ENCODE data around the gene MFN2. TPM values are rescaled to one million over a fixed set of nuclear protein-coding genes. Genes with fewer than 3 reads are reported as not detected.
"Not testable (repeated sequence)": the region's sequence is repeated elsewhere in the genome, so short reads cannot be mapped to it uniquely, and the experiment has no call there.

The MFN2 gene
- polyA plus RNA-seq (2013, experiment 1 of 2) = 49.3 TPM
- 44.0 TPM for polyA plus RNA-seq (2013, experiment 2 of 2)

DNA sequence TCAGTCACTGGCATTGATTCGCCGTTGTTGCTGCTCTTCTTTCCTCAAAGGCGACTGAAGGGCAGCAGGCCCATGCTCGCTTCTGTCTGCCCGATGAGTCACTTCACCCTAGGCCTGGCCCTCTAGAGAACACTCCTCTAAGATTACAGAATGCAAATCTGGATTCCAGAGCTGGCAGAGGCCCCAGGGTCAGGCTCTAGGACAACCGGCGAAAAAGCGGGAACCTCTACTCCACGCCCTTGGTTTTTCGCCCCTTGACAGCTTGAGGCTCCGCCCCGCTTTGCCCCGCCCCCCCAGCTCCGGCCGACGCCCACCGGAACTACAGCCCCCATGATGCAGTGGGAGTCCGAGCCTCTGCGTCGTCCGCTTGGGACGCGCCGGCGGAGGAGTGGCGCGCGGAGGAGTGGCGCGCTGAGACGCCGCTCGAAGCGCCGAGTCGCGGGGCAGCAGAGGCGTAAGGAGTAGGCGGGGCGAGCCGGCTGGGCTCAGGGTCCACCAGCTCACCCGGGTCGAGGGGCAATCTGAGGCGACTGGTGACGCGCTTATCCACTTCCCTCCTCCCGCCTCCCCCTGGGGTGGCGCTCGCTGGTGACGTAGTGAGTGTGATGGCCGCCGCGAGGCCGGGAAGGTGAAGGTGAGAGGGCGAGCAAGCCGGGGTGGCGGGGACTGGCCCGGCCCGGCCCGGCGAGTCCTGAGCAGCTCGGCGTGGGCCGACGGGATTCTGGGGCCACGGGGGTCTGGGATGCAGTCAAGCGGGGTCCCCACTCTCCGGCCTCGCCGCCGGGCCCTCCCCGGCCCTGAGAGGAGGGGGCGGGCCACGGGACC, at the start of gene MFN2:
TSS of gene MFN2 (plus strand) at position 594 of the 825 bp plus-strand sequence. CDS start 8,725 bp downstream, outside the sequence.
- Histone ChIP-seq H3K36me3 (ENCODE audit: control insufficient read depth, insufficient read depth, low read length) (peaks cover 45% of the 10 kb centered on the region), H3K9me3 (ENCODE audit: control insufficient read depth, low read length) (no peaks in the 10 kb centered on the region), H3K27ac (ENCODE audit: low read depth, low read length, severe bottlenecking) (peak within 1 kb of the TSS; percentile 94), H3K4me3 (ENCODE audit: extremely low read depth, insufficient read depth, low read length, poor library complexity, severe bottlenecking) (peak within 1 kb of the TSS; percentile 99), H3K4me1 (ENCODE audit: control insufficient read depth, insufficient read depth, low read length, poor library complexity, severe bottlenecking) (peaks cover 19% of the 10 kb centered on the region)
- 1 to 2% methylated on average over 54 to 57 of the region's 74 CpGs for WGBS, 2 experiments (ENCODE audit: insufficient coverage in 2 of 2)

DNA sequence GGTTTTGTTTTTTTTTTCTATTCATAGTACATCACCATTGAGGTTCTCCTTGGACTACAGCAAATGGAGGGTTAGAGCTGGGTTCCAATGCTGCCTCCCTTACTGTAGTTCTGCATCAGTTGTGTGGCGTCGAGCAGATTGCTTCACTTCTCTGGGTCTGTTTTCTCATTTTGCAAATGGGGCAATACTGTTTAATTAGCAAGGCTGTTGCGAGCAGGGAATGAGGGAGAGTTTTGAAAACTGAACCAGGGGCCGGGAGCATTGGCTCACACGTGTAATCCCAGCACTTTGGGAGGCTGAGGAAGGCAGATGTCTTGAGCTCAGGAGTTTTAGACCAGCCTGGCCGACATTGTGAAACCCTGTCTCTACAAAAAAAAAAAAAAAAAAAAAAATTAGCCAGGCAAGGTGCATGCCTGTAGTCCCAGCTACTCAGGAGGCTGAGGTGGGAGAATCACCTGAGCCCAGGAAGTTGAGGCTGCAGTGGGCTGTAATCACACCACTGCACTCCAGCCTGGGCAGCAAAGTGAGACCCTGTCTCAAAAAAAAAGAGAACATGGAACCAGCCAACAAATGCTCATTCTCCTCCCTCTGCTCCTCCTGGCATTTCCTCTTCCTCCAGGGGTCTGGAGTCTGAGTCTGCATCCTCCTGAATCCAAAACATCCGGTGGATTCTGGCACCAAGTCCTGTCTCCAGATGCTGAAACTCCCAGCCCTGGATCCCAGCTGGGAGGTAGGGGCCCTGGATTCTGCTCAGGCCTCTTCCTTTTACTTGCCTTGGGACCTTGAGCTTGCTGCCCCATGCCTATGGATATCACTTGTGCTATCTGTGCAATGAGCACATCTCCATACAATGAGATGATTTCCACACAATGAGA, 49.4 kb upstream of the MFN2 start:
- Histone ChIP-seq H3K9me3 (ENCODE audit: control insufficient read depth, low read length) (no peaks in the 10 kb centered on the region), H3K4me1 (ENCODE audit: control insufficient read depth, insufficient read depth, low read length, poor library complexity, severe bottlenecking) (peaks cover 20% of the 10 kb centered on the region), H3K4me3 (ENCODE audit: extremely low read depth, insufficient read depth, low read length, poor library complexity, severe bottlenecking) (no peak overlapping the region), H3K36me3 (ENCODE audit: control insufficient read depth, insufficient read depth, low read length) (peaks cover 3% of the 10 kb centered on the region), H3K27ac (ENCODE audit: low read depth, low read length, severe bottlenecking) (peak overlapping the region; percentile 45)
- 78 to 91% methylated on average over 4 to 5 of the region's 7 CpGs for WGBS, 2 experiments (ENCODE audit: insufficient coverage in 2 of 2)

DNA sequence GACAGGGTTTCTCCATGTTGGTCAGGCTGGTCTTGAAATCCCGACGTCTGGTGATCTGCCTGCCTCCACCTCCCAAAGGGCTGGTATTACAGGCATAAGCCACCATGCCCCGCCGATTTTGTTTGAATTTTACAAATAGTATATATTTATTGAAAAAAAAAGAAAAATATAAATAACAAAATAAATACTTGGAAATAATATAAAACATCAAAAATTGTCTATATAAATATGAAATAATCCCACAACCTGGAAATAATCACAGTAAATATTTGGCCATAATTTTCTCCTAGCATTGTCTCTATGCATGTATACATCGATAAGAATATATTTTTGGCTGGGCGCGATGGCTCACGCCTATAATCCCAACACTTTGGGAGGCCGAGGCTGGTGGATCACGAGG, 48.4 kb upstream of the MFN2 start:
- Histone ChIP-seq H3K4me3 (ENCODE audit: extremely low read depth, insufficient read depth, low read length, poor library complexity, severe bottlenecking) (no peak overlapping the region), H3K36me3 (ENCODE audit: control insufficient read depth, insufficient read depth, low read length) (peaks cover 9% of the 10 kb centered on the region), H3K27ac (ENCODE audit: low read depth, low read length, severe bottlenecking) (no peak overlapping the region), H3K9me3 (ENCODE audit: control insufficient read depth, low read length) (no peaks in the 10 kb centered on the region), H3K4me1 (ENCODE audit: control insufficient read depth, insufficient read depth, low read length, poor library complexity, severe bottlenecking) (peaks cover 16% of the 10 kb centered on the region)
- 95 to 100% methylated on average over 5 to 6 of the region's 10 CpGs for WGBS, 2 experiments (ENCODE audit: insufficient coverage in 2 of 2)

DNA sequence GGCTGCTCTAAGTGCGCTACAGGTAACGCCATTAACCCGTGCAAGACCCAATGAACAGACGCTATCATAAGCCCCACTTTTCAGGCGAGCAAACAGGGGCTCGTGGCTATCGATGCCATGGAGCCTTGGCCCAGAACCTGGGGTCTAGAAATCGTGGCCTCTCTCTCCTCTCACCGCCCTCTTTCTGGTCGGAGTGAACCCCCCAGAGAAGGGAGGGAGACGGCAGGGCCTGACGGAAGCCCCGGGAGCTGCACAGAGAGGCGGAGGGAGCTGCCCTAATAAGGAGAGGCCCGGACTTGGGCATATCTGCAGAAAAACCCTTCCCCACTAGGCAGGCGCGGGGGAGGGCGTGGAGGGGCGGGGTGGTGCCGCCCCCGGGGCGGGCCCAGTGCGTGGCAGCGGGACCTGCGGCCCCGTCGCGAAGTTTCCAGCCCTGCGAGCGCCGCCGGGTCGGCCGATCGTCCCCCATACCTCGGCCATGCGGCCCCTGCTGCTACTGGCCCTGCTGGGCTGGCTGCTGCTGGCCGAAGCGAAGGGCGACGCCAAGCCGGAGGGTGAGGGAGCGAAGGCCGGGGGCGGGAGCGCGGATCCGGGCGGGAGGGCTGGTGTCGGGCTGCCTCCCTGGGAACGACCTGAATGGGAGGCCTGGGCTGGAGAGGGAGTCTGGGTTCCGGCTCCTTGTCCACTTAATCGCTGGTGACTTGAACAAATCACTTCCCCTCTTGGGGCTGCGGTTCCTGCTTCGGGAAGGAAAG, 45.8 kb upstream of the MFN2 start, which contains the start of gene PLOD1:
TSS of gene PLOD1 (plus strand) at position 416 of the 755 bp plus-strand sequence. CDS start at position 479, 63 bp downstream.
- peaks cover 23% of the 10 kb centered on the region for H3K36me3 ChIP-seq (ENCODE audit: control insufficient read depth, insufficient read depth, low read length)
- H3K9me3 ChIP-seq (ENCODE audit: control insufficient read depth, low read length) = no peaks in the 10 kb centered on the region
- peaks cover 22% of the 10 kb centered on the region for H3K4me1 ChIP-seq (ENCODE audit: control insufficient read depth, insufficient read depth, low read length, poor library complexity, severe bottlenecking)
- peak within 1 kb of the TSS; percentile 58 for H3K4me3 ChIP-seq (ENCODE audit: extremely low read depth, insufficient read depth, low read length, poor library complexity, severe bottlenecking)
- 4 to 7% methylated on average over 20 to 37 of the region's 55 CpGs for WGBS, 2 experiments (ENCODE audit: insufficient coverage in 2 of 2)
- peak within 1 kb of the TSS; percentile 91 for H3K27ac ChIP-seq (ENCODE audit: low read depth, low read length, severe bottlenecking)

DNA sequence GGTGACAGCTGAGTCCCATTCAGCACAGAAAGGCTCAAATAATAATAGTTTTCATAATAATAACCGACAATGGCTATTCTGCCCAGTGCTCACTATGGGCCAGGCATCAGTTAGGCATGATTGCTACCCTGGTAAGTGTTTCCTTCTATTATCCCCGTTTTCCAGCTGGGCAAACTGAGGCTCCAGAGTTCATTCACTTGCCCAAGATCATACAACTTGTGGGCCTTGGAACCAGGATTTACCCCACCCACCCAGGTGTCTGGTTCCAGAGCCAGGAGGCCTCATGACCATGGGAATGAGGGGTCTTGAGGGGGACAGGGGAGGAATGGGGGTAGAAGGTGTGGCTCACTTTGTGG, 45.2 kb upstream of the MFN2 start:
- H3K27ac ChIP-seq (ENCODE audit: low read depth, low read length, severe bottlenecking) = peak overlapping the region; percentile 91
- 32 to 34% methylated on average over 2 of the region's 2 CpGs for WGBS, 2 experiments (ENCODE audit: insufficient coverage in 2 of 2)
- peak overlapping the region; percentile 58 for H3K4me3 ChIP-seq (ENCODE audit: extremely low read depth, insufficient read depth, low read length, poor library complexity, severe bottlenecking)
- peaks cover 23% of the 10 kb centered on the region for H3K36me3 ChIP-seq (ENCODE audit: control insufficient read depth, insufficient read depth, low read length)
- H3K4me1 ChIP-seq (ENCODE audit: control insufficient read depth, insufficient read depth, low read length, poor library complexity, severe bottlenecking) = peaks cover 22% of the 10 kb centered on the region
- H3K9me3 ChIP-seq (ENCODE audit: control insufficient read depth, low read length) = no peaks in the 10 kb centered on the region

DNA sequence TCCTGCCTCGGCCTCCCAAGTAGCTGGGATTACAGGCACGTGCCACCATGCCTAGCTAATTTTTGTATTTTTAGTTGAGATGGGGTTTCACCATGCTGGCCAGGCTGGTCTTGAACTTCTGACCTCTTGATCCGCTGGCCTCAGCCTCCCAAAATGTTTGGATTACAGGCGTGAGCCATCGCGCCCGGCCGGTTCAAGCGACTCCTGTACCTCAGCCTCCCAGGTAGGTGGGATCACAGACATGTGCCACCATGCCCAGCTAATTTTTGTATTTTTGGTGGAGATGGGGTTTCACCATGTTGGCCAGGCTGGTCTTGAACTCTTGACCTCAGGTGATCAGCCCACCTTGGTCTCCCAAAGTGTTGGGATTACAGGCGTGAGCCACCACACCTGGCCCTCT, 44.5 kb upstream of the MFN2 start:
- not testable (repeated sequence) for H3K4me3 ChIP-seq (ENCODE audit: extremely low read depth, insufficient read depth, low read length, poor library complexity, severe bottlenecking); H3K27ac ChIP-seq (ENCODE audit: low read depth, low read length, severe bottlenecking); H3K9me3 ChIP-seq (ENCODE audit: control insufficient read depth, low read length)
- peaks cover 17% of the 10 kb centered on the region for H3K4me1 ChIP-seq (ENCODE audit: control insufficient read depth, insufficient read depth, low read length, poor library complexity, severe bottlenecking)
- peaks cover 23% of the 10 kb centered on the region for H3K36me3 ChIP-seq (ENCODE audit: control insufficient read depth, insufficient read depth, low read length)
- 92 to 98% methylated on average over 8 to 10 of the region's 10 CpGs for WGBS, 2 experiments (ENCODE audit: insufficient coverage in 2 of 2)

DNA sequence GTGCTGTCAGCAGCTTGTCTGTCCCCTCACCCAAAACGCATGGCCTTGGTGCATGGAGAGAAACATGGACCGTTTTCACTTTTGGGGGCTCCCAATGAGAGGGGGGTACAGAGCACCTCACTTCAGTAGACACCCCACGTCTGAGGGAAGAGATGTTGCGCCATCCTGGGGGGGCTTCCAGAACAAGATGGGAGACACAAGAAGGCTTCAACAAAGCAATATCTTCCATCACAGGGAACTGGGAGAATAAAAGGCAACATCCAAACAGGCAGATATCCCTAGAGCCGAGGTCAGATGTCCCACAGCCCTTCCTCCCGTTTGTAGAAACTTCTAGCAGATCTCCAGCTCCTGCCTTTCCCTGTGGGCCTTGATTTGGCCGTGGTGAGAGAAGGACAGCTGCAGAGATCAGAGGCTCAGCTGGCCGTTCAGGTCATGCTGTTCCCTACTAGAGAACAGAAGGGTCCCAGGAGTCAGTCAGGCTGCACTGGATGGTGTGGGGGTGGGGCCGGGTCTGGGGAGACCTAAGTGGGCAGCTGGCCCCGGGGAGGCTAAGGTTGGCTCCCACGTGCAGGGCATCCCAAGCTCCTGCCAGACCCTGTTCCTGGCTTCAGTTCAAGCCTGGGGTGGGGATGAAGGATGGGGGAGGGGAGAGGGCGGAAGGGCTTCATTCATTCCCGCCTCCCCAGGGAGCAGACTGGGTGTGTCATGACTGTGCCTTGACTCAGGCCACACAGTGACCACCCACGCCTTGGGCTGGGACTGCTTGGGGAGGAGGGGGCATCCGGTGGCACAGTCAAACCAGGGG, 41.3 kb upstream of the MFN2 start:
- Histone ChIP-seq H3K27ac (ENCODE audit: low read depth, low read length, severe bottlenecking) (no peak overlapping the region), H3K4me1 (ENCODE audit: control insufficient read depth, insufficient read depth, low read length, poor library complexity, severe bottlenecking) (peaks cover 6% of the 10 kb centered on the region), H3K9me3 (ENCODE audit: control insufficient read depth, low read length) (no peaks in the 10 kb centered on the region), H3K4me3 (ENCODE audit: extremely low read depth, insufficient read depth, low read length, poor library complexity, severe bottlenecking) (no peak overlapping the region), H3K36me3 (ENCODE audit: control insufficient read depth, insufficient read depth, low read length) (peaks cover 41% of the 10 kb centered on the region)
- WGBS, 2 experiments (ENCODE audit: insufficient coverage in 2 of 2) = 77 to 85% methylated on average over 9 to 11 of the region's 15 CpGs

DNA sequence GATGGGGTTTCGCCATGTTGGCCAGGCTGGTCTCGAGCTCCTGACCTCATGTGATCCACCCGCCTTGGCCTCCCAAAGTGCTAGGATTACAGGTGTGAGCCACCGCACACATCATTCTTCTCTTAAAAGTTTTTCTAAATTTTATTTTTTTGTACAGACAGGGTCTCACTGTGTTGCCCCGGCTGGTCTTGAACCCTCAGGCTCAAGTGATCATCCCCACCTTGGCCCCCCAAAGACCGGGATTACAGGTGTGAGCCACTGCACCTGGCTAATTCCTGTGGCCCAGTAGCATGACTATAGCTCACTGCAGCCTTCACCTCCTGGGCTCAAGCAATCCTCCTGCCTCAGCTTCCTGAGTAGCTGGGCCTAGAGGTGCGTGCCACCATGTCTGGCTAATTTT, 40.5 kb upstream of the MFN2 start:
- H3K9me3 ChIP-seq (ENCODE audit: control insufficient read depth, low read length); H3K4me1 ChIP-seq (ENCODE audit: control insufficient read depth, insufficient read depth, low read length, poor library complexity, severe bottlenecking); H3K4me3 ChIP-seq (ENCODE audit: extremely low read depth, insufficient read depth, low read length, poor library complexity, severe bottlenecking); H3K27ac ChIP-seq (ENCODE audit: low read depth, low read length, severe bottlenecking): not testable (repeated sequence)
- peaks cover 50% of the 10 kb centered on the region for H3K36me3 ChIP-seq (ENCODE audit: control insufficient read depth, insufficient read depth, low read length)
- WGBS, 2 experiments (ENCODE audit: insufficient coverage in 2 of 2) = 97 to 100% methylated on average over 3 of the region's 7 CpGs

DNA sequence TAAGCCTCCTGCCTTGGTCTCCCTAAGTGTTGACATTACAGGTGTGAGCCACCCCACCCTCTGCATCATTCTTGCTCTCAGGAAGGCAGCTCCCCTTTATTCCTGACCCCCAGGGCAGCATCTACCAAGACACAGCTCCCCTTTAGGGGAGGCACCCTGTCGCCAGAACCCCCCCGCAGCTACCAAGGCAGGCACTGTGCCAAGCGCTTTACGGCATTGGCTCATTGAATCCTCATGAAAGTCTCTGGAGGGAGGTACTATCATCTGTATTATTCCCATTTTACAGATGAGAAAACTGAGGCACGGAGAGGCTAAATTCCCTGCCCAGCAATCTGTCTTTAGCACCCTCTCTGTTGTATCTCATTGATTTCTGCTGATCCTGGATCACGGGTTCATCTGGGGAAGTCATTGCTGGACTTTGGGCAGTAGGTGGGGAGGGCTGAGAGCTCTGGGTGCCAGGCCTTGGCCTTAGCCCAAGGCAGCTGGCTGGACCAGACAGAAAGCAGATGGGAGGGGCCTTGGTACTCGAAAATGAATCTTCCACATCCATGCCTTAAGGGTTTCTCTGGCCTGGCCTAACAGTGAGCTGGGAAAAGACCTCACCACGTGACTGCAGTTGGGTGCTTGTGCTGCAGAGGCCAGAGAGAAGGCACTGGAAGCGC, 39.9 kb upstream of the MFN2 start:
- Histone ChIP-seq H3K27ac (ENCODE audit: low read depth, low read length, severe bottlenecking) (no peak overlapping the region), H3K9me3 (ENCODE audit: control insufficient read depth, low read length) (no peaks in the 10 kb centered on the region), H3K4me1 (ENCODE audit: control insufficient read depth, insufficient read depth, low read length, poor library complexity, severe bottlenecking) (peaks cover 6% of the 10 kb centered on the region), H3K36me3 (ENCODE audit: control insufficient read depth, insufficient read depth, low read length) (peaks cover 56% of the 10 kb centered on the region), H3K4me3 (ENCODE audit: extremely low read depth, insufficient read depth, low read length, poor library complexity, severe bottlenecking) (no peak overlapping the region)
- WGBS, 2 experiments (ENCODE audit: insufficient coverage in 2 of 2) = 94 to 95% methylated on average over 6 to 7 of the region's 9 CpGs
